ENCODE measurements around the gene CSGALNACT2.

The CSGALNACT2 gene

GRCh38 chr10:43204943-43205671, 66.9 kb downstream of the CSGALNACT2 start:
- peak; percentile 90 for TF ChIP-seq CTCF (IDR thresholded peaks at IDR 0.05; ENCODE audit: insufficient read depth, low read length, poor library complexity, severe bottlenecking)
- H3K36me3 ChIP-seq (ENCODE audit: control insufficient read depth, insufficient read depth, low read length), result no peaks in the 10 kb centered on the region
- peak; percentile 57 for DNase-seq (ENCODE audit: extremely low read depth, insufficient read length)
- no peaks in the 10 kb centered on the region for H3K27me3 ChIP-seq (replicated peaks; ENCODE audit: control insufficient read depth, insufficient read depth, low read length)
- H3K4me3 ChIP-seq (replicated peaks; ENCODE audit: low read depth, low read length), result no peak overlapping the region

GRCh38 chr10:43205681-43206390, 67.6 kb downstream of the CSGALNACT2 start:
- H3K27me3 ChIP-seq (replicated peaks; ENCODE audit: control insufficient read depth, insufficient read depth, low read length), result no peaks in the 10 kb centered on the region
- no peak for DNase-seq (ENCODE audit: extremely low read depth, insufficient read length)
- no peak overlapping the region for H3K4me3 ChIP-seq (replicated peaks; ENCODE audit: low read depth, low read length)
- TF ChIP-seq CTCF (IDR thresholded peaks at IDR 0.05; ENCODE audit: insufficient read depth, low read length, poor library complexity, severe bottlenecking), result no peak
- no peaks in the 10 kb centered on the region for H3K36me3 ChIP-seq (ENCODE audit: control insufficient read depth, insufficient read depth, low read length)

GRCh38 chr10:43206391-43207235, 68.4 kb downstream of the CSGALNACT2 start:
- Histone ChIP-seq H3K4me3 (replicated peaks; ENCODE audit: low read depth, low read length) (no peak overlapping the region), H3K36me3 (ENCODE audit: control insufficient read depth, insufficient read depth, low read length) (no peaks in the 10 kb centered on the region), H3K27me3 (replicated peaks; ENCODE audit: control insufficient read depth, insufficient read depth, low read length) (no peaks in the 10 kb centered on the region; the same call in 1 of the 2 replicates)
- no peak for DNase-seq (ENCODE audit: extremely low read depth, insufficient read length)
- no peak for TF ChIP-seq CTCF (IDR thresholded peaks at IDR 0.05; ENCODE audit: insufficient read depth, low read length, poor library complexity, severe bottlenecking)

GRCh38 chr10:43208147-43209073, 70.2 kb downstream of the CSGALNACT2 start:
- H3K27me3 ChIP-seq (replicated peaks; ENCODE audit: control insufficient read depth, insufficient read depth, low read length), result no peaks in the 10 kb centered on the region; the same call in none of the 2 replicates
- H3K36me3 ChIP-seq (ENCODE audit: control insufficient read depth, insufficient read depth, low read length), result no peaks in the 10 kb centered on the region
- TF ChIP-seq CTCF (IDR thresholded peaks at IDR 0.05; ENCODE audit: insufficient read depth, low read length, poor library complexity, severe bottlenecking), result no peak
- no peak overlapping the region for H3K4me3 ChIP-seq (replicated peaks; ENCODE audit: low read depth, low read length)
- DNase-seq (ENCODE audit: extremely low read depth, insufficient read length), result no peak

GRCh38 chr10:43209074-43209455, 70.8 kb downstream of the CSGALNACT2 start:
- TF ChIP-seq CTCF (IDR thresholded peaks at IDR 0.05; ENCODE audit: insufficient read depth, low read length, poor library complexity, severe bottlenecking), result no peak
- no peak for DNase-seq (ENCODE audit: extremely low read depth, insufficient read length)
- no peak overlapping the region for H3K4me3 ChIP-seq (replicated peaks; ENCODE audit: low read depth, low read length)
- H3K27me3 ChIP-seq (replicated peaks; ENCODE audit: control insufficient read depth, insufficient read depth, low read length), result no peaks in the 10 kb centered on the region; the same call in none of the 2 replicates
- no peaks in the 10 kb centered on the region for H3K36me3 ChIP-seq (ENCODE audit: control insufficient read depth, insufficient read depth, low read length)

Measured in GM06990 (cell line).